HL-60 (cell line): Measurements from ENCODE around the gene TANC1.

ENCODE experiments used
- GABPA ChIP-seq: IDR thresholded peaks from 2 replicates; pipeline ENCODE4 v1.6.1; 2012; ENCODE audit warnings: low read depth
- POLR2AphosphoS5 ChIP-seq: IDR thresholded peaks from 2 replicates; pipeline ENCODE4 v1.6.1; 2012; ENCODE audit warnings: low read depth
- TF ChIP-seq, protein P1 (sequence below): IDR thresholded peaks from one replicate; pipeline ENCODE4 v1.5.1; 2011; ENCODE audit warnings: low read length, control low read depth, inconsistent platforms; ENCODE audit not compliant: insufficient read depth
- TF ChIP-seq, protein P2 (sequence below): IDR thresholded peaks from 2 replicates; pipeline ENCODE4 v1.6.1; 2012; ENCODE audit warnings: low read depth; ENCODE audit not compliant: insufficient replicate concordance

DNA sequence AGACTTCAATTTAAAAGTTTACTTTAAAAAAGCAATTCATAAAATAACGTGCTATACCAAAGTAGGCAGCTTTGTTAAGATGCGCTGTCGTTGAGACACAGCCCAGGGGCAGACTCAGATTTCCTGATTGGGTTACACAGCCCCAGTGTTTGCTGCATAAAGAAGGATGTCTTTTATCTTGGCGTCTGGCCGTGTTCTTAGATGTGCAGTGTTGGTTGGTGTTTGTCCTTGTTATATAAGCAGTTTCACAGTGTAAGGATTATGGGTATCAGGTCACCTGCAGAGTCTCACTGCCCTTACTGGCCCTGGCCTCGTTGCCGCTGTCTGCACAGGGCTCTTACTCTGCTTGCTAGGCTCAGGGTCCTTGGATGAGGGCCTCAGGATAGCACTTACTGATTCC, 209.5 kb downstream of the TANC1 start:
- TF ChIP-seq, protein P1, sequence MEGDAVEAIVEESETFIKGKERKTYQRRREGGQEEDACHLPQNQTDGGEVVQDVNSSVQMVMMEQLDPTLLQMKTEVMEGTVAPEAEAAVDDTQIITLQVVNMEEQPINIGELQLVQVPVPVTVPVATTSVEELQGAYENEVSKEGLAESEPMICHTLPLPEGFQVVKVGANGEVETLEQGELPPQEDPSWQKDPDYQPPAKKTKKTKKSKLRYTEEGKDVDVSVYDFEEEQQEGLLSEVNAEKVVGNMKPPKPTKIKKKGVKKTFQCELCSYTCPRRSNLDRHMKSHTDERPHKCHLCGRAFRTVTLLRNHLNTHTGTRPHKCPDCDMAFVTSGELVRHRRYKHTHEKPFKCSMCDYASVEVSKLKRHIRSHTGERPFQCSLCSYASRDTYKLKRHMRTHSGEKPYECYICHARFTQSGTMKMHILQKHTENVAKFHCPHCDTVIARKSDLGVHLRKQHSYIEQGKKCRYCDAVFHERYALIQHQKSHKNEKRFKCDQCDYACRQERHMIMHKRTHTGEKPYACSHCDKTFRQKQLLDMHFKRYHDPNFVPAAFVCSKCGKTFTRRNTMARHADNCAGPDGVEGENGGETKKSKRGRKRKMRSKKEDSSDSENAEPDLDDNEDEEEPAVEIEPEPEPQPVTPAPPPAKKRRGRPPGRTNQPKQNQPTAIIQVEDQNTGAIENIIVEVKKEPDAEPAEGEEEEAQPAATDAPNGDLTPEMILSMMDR: no peak
- TF ChIP-seq, protein P2, sequence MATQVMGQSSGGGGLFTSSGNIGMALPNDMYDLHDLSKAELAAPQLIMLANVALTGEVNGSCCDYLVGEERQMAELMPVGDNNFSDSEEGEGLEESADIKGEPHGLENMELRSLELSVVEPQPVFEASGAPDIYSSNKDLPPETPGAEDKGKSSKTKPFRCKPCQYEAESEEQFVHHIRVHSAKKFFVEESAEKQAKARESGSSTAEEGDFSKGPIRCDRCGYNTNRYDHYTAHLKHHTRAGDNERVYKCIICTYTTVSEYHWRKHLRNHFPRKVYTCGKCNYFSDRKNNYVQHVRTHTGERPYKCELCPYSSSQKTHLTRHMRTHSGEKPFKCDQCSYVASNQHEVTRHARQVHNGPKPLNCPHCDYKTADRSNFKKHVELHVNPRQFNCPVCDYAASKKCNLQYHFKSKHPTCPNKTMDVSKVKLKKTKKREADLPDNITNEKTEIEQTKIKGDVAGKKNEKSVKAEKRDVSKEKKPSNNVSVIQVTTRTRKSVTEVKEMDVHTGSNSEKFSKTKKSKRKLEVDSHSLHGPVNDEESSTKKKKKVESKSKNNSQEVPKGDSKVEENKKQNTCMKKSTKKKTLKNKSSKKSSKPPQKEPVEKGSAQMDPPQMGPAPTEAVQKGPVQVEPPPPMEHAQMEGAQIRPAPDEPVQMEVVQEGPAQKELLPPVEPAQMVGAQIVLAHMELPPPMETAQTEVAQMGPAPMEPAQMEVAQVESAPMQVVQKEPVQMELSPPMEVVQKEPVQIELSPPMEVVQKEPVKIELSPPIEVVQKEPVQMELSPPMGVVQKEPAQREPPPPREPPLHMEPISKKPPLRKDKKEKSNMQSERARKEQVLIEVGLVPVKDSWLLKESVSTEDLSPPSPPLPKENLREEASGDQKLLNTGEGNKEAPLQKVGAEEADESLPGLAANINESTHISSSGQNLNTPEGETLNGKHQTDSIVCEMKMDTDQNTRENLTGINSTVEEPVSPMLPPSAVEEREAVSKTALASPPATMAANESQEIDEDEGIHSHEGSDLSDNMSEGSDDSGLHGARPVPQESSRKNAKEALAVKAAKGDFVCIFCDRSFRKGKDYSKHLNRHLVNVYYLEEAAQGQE: no peak
- TF ChIP-seq POLR2AphosphoS5: no peak
- no peak for TF ChIP-seq GABPA
